ENCODE data around the gene EDARADD. TPM values are rescaled to one million over a fixed set of nuclear protein-coding genes. Genes with fewer than 3 reads are reported as not detected.

The EDARADD gene
- total RNA-seq, 1 experiment from 2014 or later: 35.4 TPM

DNA sequence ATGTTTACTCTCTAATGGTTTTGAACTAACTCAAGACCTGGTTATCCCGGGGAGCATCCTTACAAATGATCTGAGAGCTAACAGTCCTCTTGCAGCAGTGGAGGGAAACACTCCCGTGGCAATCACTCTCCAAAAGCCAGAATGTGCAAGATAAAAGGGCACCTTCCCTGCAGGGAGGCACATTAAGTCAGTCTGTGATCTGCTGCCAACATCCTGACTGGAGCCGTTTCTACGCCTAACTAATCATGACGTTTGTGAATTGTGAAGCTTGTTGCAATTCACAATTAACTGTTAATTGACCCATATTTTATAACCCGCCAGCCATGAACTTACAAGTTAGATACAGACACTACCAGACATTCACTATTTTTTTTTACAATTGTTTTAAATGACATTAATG lies 77.6 kb downstream of the EDARADD start:
- no peaks in the 10 kb centered on the region for H3K36me3 ChIP-seq (ENCODE audit: control insufficient read depth, insufficient read depth, low read length)
- TSS peak; percentile 25 for BruUV-seq (replicated peaks)
- in situ Hi-C loops (cut with HindIII; ENCODE audit: low pct_unique_long_range_greater_than_20kb, low sequenced_read_pairs) (no loop called here), intact Hi-C loops (cut with micrococcal nuclease; ENCODE audit: unreplicated experiment) (no loop called here)
- ATAC-seq: 0 out of 2 replicates have a peak, but pooled peaks have one; percentile 47
- H3K9me3 ChIP-seq (ENCODE audit: control insufficient read depth, insufficient read depth, low read depth, low read length): no peaks in the 10 kb centered on the region
- TF ChIP-seq CTCF (IDR thresholded peaks at IDR 0.05): no peak
- TF ChIP-seq, protein P1, sequence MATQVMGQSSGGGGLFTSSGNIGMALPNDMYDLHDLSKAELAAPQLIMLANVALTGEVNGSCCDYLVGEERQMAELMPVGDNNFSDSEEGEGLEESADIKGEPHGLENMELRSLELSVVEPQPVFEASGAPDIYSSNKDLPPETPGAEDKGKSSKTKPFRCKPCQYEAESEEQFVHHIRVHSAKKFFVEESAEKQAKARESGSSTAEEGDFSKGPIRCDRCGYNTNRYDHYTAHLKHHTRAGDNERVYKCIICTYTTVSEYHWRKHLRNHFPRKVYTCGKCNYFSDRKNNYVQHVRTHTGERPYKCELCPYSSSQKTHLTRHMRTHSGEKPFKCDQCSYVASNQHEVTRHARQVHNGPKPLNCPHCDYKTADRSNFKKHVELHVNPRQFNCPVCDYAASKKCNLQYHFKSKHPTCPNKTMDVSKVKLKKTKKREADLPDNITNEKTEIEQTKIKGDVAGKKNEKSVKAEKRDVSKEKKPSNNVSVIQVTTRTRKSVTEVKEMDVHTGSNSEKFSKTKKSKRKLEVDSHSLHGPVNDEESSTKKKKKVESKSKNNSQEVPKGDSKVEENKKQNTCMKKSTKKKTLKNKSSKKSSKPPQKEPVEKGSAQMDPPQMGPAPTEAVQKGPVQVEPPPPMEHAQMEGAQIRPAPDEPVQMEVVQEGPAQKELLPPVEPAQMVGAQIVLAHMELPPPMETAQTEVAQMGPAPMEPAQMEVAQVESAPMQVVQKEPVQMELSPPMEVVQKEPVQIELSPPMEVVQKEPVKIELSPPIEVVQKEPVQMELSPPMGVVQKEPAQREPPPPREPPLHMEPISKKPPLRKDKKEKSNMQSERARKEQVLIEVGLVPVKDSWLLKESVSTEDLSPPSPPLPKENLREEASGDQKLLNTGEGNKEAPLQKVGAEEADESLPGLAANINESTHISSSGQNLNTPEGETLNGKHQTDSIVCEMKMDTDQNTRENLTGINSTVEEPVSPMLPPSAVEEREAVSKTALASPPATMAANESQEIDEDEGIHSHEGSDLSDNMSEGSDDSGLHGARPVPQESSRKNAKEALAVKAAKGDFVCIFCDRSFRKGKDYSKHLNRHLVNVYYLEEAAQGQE (IDR thresholded peaks at IDR 0.05; ENCODE audit: insufficient read depth in 1 of 2, low read depth in 2 of 2, low read length in 1 of 2): no peak
- TF ChIP-seq POLR2AphosphoS5 (IDR thresholded peaks at IDR 0.05; ENCODE audit: low read depth, low read length): no peak
- TF ChIP-seq SIN3A (IDR thresholded peaks at IDR 0.05; ENCODE audit: borderline replicate concordance, insufficient read depth, low read depth, low read length): no peak
- TF ChIP-seq TCF7L2 (IDR thresholded peaks at IDR 0.05; ENCODE audit: low read depth, low read length): peak; percentile 93
- peaks cover 22% of the 10 kb centered on the region for H3K4me1 ChIP-seq (ENCODE audit: control insufficient read depth, insufficient read depth, low read length)
- no peak for DNase-seq (ENCODE audit: low read depth, low spot score)
- no peaks in the 10 kb centered on the region for H3K27me3 ChIP-seq (ENCODE audit: control insufficient read depth, insufficient read depth, low read length)
- CTCF ChIA-PET: no interaction called here
- peak overlapping the region; percentile 36 for H3K27ac ChIP-seq (ENCODE audit: low read length)
- no peak overlapping the region for H3K4me3 ChIP-seq (ENCODE audit: low read depth in 2 of 2, low read length in 2 of 2)
- POLR2A ChIA-PET: no interaction called here

- Histone ChIP-seq H3K9me3 (ENCODE audit: control insufficient read depth, insufficient read depth, low read depth, low read length) (no peaks in the 10 kb centered on the region), H3K27me3 (ENCODE audit: control insufficient read depth, insufficient read depth, low read length) (no peaks in the 10 kb centered on the region), H3K36me3 (ENCODE audit: control insufficient read depth, insufficient read depth, low read length) (no peaks in the 10 kb centered on the region), H3K27ac (ENCODE audit: low read length) (peak overlapping the region; percentile 3; the same call in 1 of the 2 replicates), H3K4me3 (ENCODE audit: low read depth in 2 of 2, low read length in 2 of 2) (no peak overlapping the region), H3K4me1 (ENCODE audit: control insufficient read depth, insufficient read depth, low read length) (peaks cover 13% of the 10 kb centered on the region)
- no peak for TF ChIP-seq POLR2AphosphoS5 (IDR thresholded peaks at IDR 0.05; ENCODE audit: low read depth, low read length)
- TF ChIP-seq SIN3A (IDR thresholded peaks at IDR 0.05; ENCODE audit: borderline replicate concordance, insufficient read depth, low read depth, low read length): no peak
- TF ChIP-seq TCF7L2 (IDR thresholded peaks at IDR 0.05; ENCODE audit: low read depth, low read length): no peak
- TF ChIP-seq CTCF (IDR thresholded peaks at IDR 0.05): no peak
- TF ChIP-seq, protein P1 (IDR thresholded peaks at IDR 0.05; ENCODE audit: insufficient read depth in 1 of 2, low read depth in 2 of 2, low read length in 1 of 2): no peak
- in situ Hi-C loops (cut with HindIII; ENCODE audit: low pct_unique_long_range_greater_than_20kb, low sequenced_read_pairs): no loop called here
- CTCF ChIA-PET: interaction anchor here (0.6 kb wide), 1 partner anchor 303 kb away, joined by 4 read pairs; no protein-coding TSS in a partner anchor
- ATAC-seq (no peak; the same call in 1 of the 2 replicates), DNase-seq (ENCODE audit: low read depth, low spot score) (no peak)
- BruUV-seq (replicated peaks): no TSS peak
- intact Hi-C loops (cut with micrococcal nuclease; ENCODE audit: unreplicated experiment): no loop called here
- POLR2A ChIA-PET: interaction anchor here (0.5 to 0.8 kb wide), 2 partner anchors 34 to 54 kb away, joined by 3 read pairs; no protein-coding TSS in a partner anchor
Measured at GRCh38 chr1:236472850-236473788, 79.0 kb downstream of the EDARADD start.
